Renal pelvis (tissue), 12 donors: ENCODE results near the gene MOXD1. TPM values are rescaled to one million over a fixed set of nuclear protein-coding genes. Genes with fewer than 3 reads are reported as not detected.

Experiments used
- DNase-seq: peaks from one replicate; pipeline ENCODE4 v3.0.0-alpha.2; 2013
- long read RNA-seq, 16 experiments: transcript quantifications; one replicate each; lab custom pipeline, GENCODE V29; 2026
- polyA plus RNA-seq, 3 donors: library from polyadenylated mRNA; unstranded; fragments of 120-200 nt; gene quantifications; one replicate each; pipeline ENCODE4 v1.2.1, GENCODE V29; 2013; ENCODE audit not compliant: insufficient read length in 3 of 3

MOXD1 gene
- 100 to 1,000 TPM; 168 to 201 (median 182) TPM for polyA plus RNA-seq
- long read RNA-seq, donor 1, transcript MOXD1-202 (12 exons, 3,059 nt): major isoform, 37 of 100 reads
- long read RNA-seq, donor 1, partial matches to known transcripts: 59 of 100 reads
- long read RNA-seq, donor 1, other reads (novel, unspliced or antisense): 0 of 100 reads
- long read RNA-seq, donor 2, transcript MOXD1-202 (12 exons, 3,059 nt): major isoform, 59 of 187 reads
- long read RNA-seq, donor 2, partial matches to known transcripts: 120 of 187 reads
- long read RNA-seq, donor 2, other reads (novel, unspliced or antisense): 0 of 187 reads
- long read RNA-seq, donor 3, transcript MOXD1-202 (12 exons, 3,059 nt): major isoform, 48 of 139 reads
- long read RNA-seq, donor 3, partial matches to known transcripts: 85 of 139 reads
- long read RNA-seq, donor 3, other reads (novel, unspliced or antisense): 0 of 139 reads
- long read RNA-seq, donor 4, transcript MOXD1-202 (12 exons, 3,059 nt): major isoform, 49 of 141 reads
- long read RNA-seq, donor 4, partial matches to known transcripts: 87 of 141 reads
- long read RNA-seq, donor 4, other reads (novel, unspliced or antisense): 0 of 141 reads
- long read RNA-seq, donor 5, transcript MOXD1-202 (12 exons, 3,059 nt): major isoform, 22 of 96 reads
- long read RNA-seq, donor 5, partial matches to known transcripts: 68 of 96 reads
- long read RNA-seq, donor 5, other reads (novel, unspliced or antisense): 0 of 96 reads
- long read RNA-seq, donor 6, transcript MOXD1-202 (12 exons, 3,059 nt): major isoform, 33 of 117 reads
- long read RNA-seq, donor 6, partial matches to known transcripts: 80 of 117 reads
- long read RNA-seq, donor 6, other reads (novel, unspliced or antisense): 0 of 117 reads
- long read RNA-seq, donor 7, transcript MOXD1-202 (12 exons, 3,059 nt): major isoform, 80 of 231 reads
- long read RNA-seq, donor 7, transcript MOXD1-201 (11 exons, 2,950 nt): minor isoform, 16 of 231 reads
- long read RNA-seq, donor 7, partial matches to known transcripts: 133 of 231 reads
- long read RNA-seq, donor 7, other reads (novel, unspliced or antisense): 0 of 231 reads
- long read RNA-seq, donor 8, transcript MOXD1-202 (12 exons, 3,059 nt): major isoform, 53 of 185 reads
- long read RNA-seq, donor 8, partial matches to known transcripts: 125 of 185 reads
- long read RNA-seq, donor 8, other reads (novel, unspliced or antisense): 0 of 185 reads
- long read RNA-seq, donor 9, transcript MOXD1-203 (2 exons, 2,191 nt): minor isoform, 7 of 259 reads
- long read RNA-seq, donor 9, transcript MOXD1-201 (11 exons, 2,950 nt): minor isoform, 8 of 259 reads
- long read RNA-seq, donor 9, transcript MOXD1-202 (12 exons, 3,059 nt): major isoform, 68 of 259 reads
- long read RNA-seq, donor 9, partial matches to known transcripts: 176 of 259 reads
- long read RNA-seq, donor 9, other reads (novel, unspliced or antisense): 0 of 259 reads
- long read RNA-seq, donor 10, transcript MOXD1-202 (12 exons, 3,059 nt): major isoform, 24 of 134 reads
- long read RNA-seq, donor 10, partial matches to known transcripts: 102 of 134 reads
- long read RNA-seq, donor 10, other reads (novel, unspliced or antisense): 0 of 134 reads
- long read RNA-seq, donor 11, transcript MOXD1-202 (12 exons, 3,059 nt): major isoform, 38 of 133 reads
- long read RNA-seq, donor 11, transcript MOXD1-201 (11 exons, 2,950 nt): minor isoform, 7 of 133 reads
- long read RNA-seq, donor 11, partial matches to known transcripts: 85 of 133 reads
- long read RNA-seq, donor 11, other reads (novel, unspliced or antisense): 0 of 133 reads
- long read RNA-seq, donor 12, transcript MOXD1-202 (12 exons, 3,059 nt): major isoform, 55 of 180 reads
- long read RNA-seq, donor 12, partial matches to known transcripts: 119 of 180 reads
- long read RNA-seq, donor 12, other reads (novel, unspliced or antisense): 0 of 180 reads
- long read RNA-seq, donor 13, transcript MOXD1-201 (11 exons, 2,950 nt): minor isoform, 5 of 53 reads
- long read RNA-seq, donor 13, transcript MOXD1-202 (12 exons, 3,059 nt): major isoform, 15 of 53 reads
- long read RNA-seq, donor 13, partial matches to known transcripts: 32 of 53 reads
- long read RNA-seq, donor 13, other reads (novel, unspliced or antisense): 0 of 53 reads
- long read RNA-seq, donor 14, transcript MOXD1-202 (12 exons, 3,059 nt): major isoform, 65 of 303 reads
- long read RNA-seq, donor 14, transcript MOXD1-203 (2 exons, 2,191 nt): minor isoform, 6 of 303 reads
- long read RNA-seq, donor 14, transcript MOXD1-201 (11 exons, 2,950 nt): minor isoform, 16 of 303 reads
- long read RNA-seq, donor 14, partial matches to known transcripts: 216 of 303 reads
- long read RNA-seq, donor 14, other reads (novel, unspliced or antisense): 0 of 303 reads
- long read RNA-seq, donor 15, transcript MOXD1-202 (12 exons, 3,059 nt): major isoform, 19 of 104 reads
- long read RNA-seq, donor 15, partial matches to known transcripts: 80 of 104 reads
- long read RNA-seq, donor 15, other reads (novel, unspliced or antisense): 0 of 104 reads
- long read RNA-seq, donor 16, transcript MOXD1-201 (11 exons, 2,950 nt): minor isoform, 6 of 193 reads
- long read RNA-seq, donor 16, transcript MOXD1-202 (12 exons, 3,059 nt): major isoform, 42 of 193 reads
- long read RNA-seq, donor 16, partial matches to known transcripts: 143 of 193 reads
- long read RNA-seq, donor 16, other reads (novel, unspliced or antisense): 0 of 193 reads

DNA sequence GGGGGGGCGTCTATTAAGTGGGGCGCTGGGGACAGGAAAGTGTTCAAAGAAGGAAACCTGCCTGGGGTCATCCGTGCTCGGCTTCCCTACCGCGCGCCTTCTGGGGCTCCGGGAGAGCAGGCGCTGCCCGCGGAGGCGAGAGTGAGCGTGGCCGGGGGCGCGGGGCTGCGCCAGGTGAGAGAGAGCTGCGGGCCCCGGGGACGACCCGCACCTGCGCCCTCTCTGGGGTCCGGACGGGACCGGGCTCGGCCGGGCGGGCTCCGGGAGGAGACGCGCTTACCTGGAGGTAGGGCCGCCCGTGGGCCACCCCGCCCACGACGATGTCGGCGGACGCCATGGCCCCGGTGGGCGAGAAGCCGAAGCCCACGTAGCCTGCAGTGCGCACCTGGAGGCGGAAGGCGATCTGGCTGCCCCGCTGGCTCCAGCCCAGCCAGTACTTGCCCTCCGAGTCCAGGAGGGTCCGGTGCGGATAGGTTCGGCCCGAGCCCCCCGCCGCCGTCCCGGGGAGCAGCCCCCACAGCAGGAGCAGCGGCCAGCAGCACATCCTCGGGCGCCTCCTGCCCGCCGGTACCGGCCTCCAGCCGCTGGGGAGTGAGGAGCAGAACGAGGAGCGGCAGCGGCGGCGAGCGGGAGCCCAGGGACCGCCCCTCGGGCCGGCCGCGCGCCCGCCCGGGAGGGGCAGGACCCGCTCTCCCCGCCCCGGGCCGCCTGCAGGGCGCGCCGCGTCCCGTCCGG, at the start of gene MOXD1:
Gene MOXD1, minus strand, starts transcription at position 593 of the 735 bp plus-strand sequence. Its CDS starts 49 bp downstream, at position 544.
- peak; percentile 61 for DNase-seq

DNA sequence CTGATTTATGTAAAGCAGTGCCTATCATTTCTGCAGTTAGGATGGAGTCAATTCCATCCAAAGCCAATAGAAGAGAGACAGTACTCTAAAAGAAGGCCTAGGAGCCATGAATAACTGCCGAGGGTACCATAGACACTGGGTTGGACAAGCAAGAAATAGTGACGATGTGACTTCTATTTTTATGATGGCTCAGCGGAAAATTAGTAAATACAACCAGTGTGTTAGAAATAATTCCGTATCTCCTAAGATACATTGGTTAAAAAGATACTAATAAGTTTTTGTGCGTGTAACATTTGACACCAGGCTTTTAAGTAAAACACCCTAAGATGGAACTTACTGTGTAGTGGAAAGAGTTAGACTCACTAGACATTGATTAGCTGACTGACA, 45.6 kb upstream of the MOXD1 start:
- no peak for DNase-seq

DNA sequence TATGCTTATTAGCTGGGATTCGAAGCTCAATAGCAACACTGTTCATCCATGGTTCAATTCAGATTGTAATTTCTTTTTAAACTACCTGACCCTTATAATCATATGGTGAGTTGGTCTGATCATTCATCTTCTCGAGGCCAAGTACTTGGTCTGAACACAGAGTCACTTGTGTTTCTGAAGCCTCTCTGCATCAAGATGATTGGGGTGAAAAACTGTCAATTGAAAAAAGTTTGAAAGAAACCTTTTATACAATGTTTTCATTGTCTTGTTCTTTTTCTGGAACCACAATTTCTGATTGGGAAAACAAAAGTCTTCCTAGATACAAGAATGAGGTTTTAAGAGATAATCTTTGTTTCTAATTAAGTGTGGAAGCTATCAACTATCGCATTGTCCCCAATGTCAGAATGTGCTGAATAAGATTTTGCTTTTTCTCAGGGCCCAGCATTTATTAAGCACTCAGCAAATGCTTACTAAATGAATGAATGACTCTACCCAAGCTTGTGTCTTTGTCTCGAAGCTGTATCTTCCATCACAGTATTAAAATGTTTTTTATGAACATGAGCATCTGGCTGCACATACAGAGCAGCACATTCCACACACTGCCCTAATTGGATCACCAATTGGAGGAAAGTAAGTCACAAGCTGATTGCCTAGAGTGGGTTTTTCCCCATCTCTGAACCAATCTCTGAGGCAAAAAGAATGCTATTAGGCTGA, 45.0 kb upstream of the MOXD1 start:
- no peak for DNase-seq

DNA sequence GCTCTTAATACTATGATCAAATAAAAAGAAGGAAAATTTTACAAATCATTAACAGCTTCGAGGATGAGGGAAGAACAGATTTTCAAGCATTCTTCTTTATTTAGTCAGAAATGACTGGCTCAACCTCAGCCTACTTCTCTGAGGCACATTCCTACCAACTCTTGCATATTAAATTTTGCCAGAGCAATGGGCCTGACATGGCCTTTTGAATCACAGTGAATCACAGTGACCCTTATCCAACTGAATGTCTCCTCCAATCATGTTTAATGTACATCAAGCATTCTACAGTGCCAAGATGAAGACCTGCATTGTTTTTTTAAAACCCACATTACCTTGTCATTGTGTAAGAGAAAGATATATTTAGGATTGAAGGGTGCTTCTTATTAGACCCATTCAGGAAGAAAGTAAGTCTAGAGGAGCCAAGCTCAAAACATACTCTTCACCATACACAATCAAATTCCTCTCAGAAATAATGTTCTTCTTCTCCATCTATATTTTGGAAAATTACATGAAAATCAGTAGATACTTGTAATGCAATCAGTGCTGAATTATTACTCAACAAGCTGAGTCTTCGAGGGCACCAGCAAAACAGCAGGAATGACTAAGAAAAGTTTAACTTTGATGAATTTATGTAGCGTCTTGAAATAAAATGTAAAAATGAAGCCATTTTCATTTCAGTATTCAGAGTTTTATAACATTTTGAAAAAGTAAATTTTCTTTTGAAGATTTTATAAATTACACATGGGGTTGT, 44.1 kb upstream of the MOXD1 start:
- no peak for DNase-seq

DNA sequence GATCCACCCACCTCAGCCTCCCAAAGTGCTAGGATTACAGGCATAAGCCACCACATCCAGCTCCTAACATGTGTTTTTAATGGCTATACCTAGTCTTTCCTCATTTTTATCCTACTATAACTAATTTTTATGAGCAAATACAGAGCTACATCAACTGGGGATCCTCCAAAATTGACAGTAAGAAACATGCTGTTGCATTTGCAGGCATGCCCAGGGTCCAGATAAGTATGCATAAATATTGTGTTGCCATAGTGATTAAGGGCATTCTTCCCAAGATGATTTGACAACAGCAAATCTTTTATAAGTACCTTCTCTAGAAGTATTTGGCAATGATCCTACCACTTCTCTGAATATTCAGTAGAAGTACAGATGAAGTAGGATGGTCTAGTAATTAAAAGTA, 41.9 kb upstream of the MOXD1 start:
- DNase-seq: no peak

DNA sequence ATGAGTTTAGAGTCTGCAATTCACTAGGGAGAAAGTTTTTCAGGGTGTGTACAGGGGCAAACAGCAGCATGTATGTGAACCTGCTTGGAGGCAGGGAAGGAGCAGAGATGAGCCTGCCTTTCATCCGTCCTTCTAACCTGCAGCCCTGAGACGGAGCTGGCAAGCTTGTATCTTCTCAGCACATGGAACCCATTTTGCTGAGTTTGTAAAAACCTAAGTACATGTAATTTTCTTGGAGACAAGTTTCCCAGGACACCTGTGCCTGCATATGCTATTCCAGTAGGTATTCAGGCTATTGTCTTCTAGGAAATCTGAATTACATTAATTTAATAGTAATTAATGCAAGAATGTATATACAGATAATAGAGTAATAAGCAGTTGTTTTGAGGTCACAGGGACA, 28.8 kb upstream of the MOXD1 start:
- no peak for DNase-seq

DNA sequence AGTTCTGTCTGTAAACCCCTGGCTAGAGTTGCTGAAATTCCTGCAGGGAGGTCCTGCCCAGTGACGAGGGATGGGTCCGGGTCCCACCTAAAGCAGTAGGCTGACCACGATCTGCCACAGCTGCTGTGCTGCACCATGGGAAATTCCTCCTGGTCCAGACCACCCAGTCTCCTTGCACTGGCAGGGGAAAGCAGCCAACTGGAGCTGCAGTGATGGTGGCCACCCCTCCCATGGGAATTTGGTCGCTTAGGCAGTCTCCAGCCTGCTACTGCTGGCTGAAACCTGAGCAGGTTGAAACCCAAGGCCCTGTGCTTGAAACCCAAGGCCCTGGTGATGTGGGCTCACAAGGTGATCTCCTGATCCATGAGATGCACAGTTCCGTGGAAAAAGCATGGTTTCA, 23.9 kb upstream of the MOXD1 start:
- DNase-seq: no peak

DNA sequence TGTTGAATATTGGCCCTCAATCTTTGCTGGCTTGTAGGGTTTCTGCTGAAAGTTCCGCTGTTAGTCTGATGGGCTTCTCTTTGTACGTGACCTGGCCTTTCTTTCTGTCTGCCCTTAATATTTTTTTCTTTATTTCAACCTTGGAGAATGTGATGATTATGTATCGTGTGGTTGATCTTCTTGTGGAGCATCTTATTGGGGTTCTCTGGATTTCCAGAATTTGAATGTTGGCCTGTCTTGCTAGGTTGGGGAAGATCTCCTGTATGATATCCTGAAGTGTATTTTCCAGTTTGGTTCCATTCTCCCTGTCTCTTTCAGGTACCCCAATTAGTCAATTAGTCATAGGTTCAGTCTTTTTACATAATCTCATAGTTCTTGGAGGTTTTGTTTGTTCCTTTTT, 22.6 kb upstream of the MOXD1 start:
- no peak for DNase-seq

DNA sequence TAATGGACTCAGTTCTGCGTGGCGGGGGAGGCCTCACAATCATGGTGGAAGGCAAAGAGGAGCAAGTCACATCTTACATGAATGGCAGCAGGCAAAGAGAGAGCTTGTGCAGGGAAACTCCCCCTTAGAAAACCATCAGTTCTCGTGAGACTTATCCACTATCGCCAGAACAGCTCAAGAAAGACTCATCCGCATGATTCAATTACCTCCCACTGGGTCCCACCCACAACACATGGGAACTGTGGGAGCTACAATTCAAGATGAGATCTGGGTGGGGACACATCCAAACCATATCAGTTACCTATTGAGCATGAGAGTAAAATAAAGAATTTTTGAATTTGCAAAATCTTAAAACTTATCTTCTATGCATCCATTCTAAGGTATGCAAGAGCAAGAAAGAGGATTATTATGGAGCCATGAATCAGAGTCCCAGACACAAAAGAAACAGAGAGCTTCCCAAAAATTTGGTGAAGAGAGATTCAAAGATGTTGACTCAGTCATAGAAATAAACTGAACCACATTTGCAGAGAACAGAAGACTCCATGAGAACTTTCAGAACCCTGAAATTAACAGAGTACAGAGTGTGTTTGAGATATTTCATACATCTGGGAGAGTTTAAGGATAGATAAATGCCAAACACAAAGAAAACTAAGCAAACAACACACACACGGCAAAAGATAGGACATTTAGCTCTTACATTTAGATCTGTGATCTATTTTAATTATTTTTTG, 17.1 kb upstream of the MOXD1 start:
- DNase-seq: no peak

DNA sequence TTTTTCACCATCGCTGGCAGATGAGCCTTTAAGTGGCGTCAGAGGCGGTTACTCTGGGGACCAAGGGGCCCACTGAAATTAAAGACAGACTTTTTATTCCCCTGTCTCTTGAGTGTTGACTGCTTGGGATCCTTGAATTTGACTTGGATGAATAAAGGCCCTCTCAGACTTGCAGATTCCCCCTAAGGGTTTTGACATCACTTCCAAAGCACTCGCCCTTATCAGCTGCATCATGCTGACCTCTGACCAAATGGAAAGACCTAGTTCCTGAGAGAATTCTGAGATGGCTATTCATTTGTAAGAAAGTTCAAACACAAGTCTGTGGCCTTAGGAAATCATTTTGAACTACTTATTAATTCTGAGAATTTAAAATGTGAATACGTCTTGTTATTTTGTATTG, 13.5 kb upstream of the MOXD1 start:
- no peak for DNase-seq

DNA sequence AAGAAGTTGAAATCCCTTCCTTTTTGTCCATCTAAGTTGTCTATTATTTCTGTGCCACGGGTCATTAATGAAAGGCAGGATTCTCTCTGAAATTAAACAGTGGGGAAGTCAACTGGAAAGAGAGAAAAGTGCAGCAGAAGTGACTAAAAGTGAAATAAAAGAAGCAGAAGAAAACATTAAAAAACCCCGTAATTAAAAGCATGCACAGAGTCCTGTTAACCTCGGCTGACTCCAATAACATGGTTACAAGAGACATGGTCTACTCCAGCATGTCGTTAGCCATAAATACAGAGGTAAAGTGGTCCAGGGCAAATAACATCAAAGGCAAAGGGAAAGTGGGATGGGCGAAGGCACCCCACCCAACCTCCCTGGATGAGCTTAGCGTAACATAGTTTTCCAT, 13.0 kb upstream of the MOXD1 start:
- no peak for DNase-seq

DNA sequence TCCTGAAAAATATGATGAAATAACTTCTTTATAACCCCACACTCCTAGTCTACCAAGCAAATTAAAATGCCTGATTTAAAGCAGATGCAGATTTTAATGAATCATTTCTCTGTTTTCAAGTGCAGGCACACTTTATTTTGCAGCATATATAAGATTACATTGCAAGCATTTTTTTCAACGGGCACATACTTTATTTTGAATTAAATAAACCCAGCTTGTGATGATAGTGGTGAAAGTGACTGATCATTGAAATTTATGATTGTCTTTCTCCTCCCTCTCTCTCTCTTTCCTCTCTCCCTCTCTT, 12.2 kb upstream of the MOXD1 start:
- DNase-seq: no peak

DNA sequence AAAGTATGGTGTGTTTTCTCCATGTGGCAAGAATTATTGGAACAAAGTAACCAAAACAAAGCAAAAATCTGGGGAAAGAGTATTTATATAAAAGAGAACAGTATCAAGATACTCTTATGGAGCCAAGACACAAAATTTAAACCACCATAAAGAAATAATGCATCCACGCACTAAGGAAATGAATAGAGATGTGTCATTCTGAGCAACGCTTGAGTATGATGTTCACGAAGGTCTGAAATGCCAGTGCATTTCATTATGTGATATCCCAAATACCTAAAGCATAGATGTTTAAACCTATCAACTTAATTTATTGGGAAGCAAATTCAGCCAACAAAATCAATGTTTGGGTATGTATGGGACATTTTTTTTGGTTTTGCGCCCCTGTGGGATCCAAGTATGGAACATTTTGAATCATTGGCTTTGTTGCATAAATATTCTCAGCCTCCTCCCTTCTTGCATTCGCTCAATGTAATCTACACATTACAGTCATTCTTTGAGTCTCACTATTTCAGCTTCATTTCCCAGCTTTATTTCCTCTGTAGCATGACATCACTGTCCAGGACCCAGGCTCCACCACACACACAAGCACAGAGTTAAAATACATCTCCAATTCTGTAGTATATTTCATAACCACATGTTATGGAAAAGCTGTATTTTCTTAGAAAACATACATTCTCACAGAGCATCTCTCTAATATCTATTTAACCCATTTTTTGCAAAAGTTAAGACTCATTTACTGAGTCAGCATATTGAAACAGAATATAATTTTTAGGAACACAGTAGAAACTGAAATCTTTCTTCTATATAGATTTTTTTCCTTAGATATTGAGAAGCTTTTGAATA, 11.6 kb upstream of the MOXD1 start:
- DNase-seq: no peak

DNA sequence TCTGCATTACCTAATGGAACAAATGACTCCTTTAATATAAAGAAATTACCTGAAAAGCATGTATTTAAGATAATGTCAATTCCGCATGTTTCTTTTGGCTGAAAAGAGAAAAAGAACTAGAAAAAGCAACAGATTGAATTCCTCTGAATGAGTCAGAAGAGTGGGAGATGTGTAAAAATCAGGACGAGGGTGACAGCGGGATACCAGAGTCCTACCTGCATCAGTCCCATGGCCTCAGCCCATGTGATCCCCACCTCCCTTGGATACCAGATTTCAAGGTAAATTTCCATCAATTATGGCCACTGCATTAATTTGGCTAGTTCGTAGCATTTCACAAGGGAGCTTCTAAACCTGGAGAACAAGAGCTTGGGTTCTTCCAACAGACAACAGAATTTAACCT, 10.0 kb upstream of the MOXD1 start:
- no peak for DNase-seq

DNA sequence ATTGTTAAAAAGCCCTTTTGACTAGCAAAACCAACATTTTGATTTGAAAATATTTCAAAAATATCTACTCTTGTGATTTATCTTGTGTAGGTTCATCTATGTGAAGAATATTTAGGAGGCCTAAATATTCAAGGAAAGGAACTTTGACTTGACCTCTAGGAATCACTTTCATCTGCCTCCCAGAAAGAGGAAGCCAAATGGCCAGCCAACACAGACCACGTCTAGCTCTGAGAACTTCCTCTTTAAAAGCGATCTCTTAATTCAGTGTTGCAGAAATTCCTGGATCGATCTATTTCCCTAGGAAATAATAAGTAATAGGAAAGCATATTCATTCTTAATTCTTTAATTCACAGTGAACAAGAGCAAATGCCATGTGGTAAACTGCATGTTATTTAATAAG, 9.6 kb upstream of the MOXD1 start:
- DNase-seq: no peak
